HG03196 (cell line): ENCODE results near the gene LAP3.

ENCODE experiments used
- ATAC-seq: cut with Tn5 transposase; IDR thresholded peaks from one replicate; pipeline ENCODE4 v1.9.1; 2021; ENCODE audit not compliant: unreplicated experiment

LAP3 gene

GRCh38 chr4:17616283-17616682 lies 39.3 kb downstream of the LAP3 start:
- no peak for ATAC-seq

- no peak for ATAC-seq
These were observed 41.9 kb downstream of the LAP3 start for GRCh38 chr4:17618926-17619325.

DNA sequence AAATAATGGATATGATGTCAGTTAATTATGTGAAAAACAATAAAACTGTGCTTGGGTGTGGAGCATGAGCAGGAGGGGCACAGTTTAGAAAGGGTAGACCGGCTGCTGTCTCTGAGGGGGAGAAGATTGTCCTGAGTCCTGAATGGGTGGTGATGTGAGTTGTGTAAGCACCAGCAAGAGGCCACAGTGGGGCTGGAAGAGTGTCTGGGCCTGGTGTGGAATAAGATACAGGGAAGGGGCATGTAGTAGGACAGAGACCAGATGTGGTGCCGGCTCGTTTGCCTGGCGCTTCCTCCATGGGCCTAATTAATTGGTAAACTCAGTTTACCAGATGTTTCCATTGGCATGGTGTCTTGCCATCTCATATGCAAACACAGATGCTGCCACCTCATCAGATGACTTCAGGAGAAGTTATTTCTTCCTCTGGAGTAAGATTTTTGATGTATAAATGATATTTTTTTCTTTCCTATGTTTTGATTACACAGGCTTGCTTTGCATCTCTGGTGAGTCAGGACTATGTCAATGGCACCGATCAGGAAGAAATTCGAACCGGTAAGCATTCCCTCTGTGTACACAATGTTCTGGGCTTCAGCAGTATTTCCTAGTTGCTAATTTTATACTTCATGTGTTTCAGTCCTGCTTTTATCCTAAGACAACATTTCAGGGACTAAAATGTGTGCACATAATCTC lies 42.6 kb downstream of the LAP3 start:
- no peak for ATAC-seq

DNA sequence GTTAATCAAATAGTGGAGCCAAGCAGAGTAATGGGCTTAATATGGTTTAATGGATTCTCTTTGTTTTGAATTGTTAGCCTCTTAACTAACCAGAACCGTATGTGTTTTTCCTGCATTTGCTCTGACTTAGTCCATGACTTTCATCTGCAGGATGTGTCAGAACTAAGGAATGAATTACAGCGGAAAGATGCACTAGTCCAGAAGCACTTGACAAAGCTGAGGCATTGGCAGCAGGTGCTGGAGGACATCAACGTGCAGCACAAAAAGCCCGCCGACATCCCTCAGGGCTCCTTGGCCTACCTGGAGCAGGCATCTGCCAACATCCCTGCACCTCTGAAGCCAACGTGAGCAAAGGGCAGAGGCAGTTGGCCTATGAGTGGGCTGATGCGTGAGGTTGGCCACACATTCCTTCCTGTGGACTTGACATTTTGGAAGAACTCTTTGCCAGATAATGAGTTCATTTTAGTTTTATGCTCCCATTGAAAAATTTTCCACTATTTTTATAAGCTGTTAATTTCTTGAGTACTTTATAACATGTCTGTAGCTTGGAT lies 46.5 kb downstream of the LAP3 start:
- ATAC-seq = no peak

GRCh38 chr4:17624821-17625220 lies 47.8 kb downstream of the LAP3 start:
- ATAC-seq = no peak

GRCh38 chr4:17630228-17630627 lies 53.2 kb downstream of the LAP3 start:
- ATAC-seq = no peak

DNA sequence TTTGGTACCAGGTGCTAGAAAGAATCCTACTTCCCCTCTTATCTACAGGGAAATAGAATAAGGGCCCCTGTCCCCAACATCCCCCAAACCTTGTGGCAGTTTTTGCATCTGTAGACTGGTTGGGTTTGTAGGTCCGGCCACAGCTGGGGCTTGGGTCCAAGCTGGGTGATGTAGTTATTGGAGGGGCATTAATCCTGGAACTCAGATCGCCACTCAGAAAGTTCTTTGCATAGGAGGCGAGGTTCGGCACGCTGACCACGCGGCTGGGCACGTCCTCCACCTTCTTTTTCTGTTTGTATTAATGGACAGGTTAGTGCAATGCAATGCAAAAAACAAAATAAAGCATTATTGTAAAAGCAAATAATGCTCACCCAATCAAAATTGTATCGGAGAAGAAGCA lies 56.6 kb downstream of the LAP3 start:
- no peak for ATAC-seq

DNA sequence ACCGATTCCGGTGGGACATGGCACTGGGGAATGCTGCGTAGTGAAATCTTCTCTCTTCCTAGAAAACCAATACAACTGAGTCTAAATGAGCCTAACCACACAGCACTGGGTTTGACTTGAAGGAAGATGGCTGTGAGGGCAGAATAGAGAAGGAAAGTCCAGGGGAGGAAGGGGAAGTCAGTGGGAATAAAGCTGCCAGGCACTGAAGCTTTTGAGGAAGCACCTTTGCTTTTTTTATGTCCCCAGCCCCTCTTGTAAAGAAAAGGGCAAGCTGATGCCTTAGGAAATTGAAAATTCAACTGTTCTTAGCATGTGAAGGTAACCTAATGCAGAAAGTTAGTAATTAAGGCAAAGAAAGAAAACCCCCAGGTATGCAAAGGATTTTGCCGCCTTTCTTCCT lies 58.1 kb downstream of the LAP3 start:
- no peak for ATAC-seq

GRCh38 chr4:17636341-17636695 lies 59.3 kb downstream of the LAP3 start:
- no peak for ATAC-seq

GRCh38 chr4:17636696-17637622 lies 60.0 kb downstream of the LAP3 start:
- no peak for ATAC-seq

GRCh38 chr4:17639136-17639535 lies 62.1 kb downstream of the LAP3 start:
- no peak for ATAC-seq

DNA sequence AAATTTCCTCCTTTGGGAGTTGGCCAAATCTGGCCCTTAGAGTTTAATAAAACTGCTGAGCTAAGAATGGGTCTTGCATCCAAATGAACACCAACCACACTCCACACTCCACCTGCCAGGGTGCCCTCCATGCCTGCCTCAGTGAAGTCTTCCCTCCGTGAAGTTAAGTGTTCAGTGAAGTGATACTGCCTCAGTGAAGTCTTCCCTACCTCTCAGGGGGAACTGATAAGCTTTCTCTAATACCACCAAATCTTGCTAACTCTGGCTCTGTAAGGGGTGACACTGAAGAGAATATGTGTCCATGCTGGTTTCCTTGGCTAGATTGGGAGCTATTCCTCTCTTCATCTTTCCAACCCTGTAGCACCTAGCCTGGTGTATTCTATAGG lies 65.4 kb downstream of the LAP3 start:
- no peak for ATAC-seq

DNA sequence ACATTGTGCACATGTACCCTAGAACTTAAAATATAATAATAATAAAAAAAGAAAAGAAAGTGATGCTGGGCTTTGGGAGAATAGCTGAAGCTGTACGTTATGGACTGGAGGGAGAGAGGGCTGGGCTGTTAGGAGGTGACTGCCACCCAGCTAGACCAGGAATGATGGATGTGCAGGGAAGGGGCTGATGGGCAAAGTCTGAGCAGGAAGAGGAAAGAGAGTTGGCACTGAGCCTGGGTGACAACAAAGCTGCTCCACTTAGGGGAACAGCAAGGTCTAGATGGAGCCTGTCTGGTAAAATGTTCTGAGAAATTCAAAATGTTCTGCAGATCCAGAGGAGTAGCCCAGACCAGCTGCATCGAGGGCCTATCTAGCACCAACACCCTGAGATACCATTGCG lies 69.7 kb downstream of the LAP3 start:
- no peak for ATAC-seq

DNA sequence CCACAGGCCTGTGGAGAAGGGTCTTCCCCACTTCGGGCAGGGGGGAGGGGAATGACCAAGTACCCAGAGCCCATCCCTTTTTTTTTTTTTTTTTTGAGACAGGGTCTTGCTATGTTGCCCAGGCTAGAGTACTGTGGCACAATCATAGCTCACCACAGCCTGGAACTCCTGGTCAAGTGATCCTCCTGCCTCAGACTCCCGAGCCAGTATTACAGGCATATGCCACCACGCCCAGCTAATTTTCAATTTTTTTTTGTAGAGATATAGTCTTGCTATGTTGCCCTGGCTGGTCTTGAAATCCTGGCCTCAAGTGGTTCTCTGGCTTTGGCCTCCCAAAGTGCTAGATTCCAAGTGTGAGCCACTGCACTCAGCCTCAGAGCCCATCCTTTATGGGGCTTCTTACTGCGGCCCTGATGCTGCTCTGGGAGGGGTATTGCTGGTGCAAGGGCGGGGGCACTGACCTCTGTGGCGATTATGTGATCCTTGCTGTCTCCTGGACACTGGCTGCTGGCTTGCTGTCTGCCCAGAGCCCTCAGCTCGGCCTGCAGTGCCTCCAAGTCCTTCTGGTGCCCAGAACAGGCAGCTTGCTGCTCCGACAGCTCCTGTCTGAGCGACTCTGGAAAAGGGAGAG lies 70.3 kb downstream of the LAP3 start:
- ATAC-seq = no peak

DNA sequence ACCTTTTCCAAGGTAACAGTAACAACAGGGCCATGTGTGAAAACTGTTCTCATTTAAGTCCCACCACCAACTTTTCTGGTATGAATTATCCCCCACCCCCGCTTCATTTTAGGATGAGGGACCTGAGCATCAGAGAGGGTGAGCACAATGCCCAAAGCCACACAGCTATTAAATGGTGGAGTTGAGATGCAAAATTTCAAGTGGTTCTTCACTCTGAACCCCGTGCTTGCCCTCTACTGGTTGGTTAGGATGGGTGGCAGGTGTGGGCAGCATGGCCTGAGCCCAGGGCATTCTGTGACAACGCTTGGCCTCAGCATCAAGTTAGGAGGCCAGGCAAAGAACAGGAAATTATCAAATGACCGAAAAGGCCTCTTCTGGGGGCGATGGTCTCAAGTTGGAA lies 70.9 kb downstream of the LAP3 start:
- no peak for ATAC-seq

GRCh38 chr4:17650406-17650805 lies 73.4 kb downstream of the LAP3 start:
- no peak for ATAC-seq

DNA sequence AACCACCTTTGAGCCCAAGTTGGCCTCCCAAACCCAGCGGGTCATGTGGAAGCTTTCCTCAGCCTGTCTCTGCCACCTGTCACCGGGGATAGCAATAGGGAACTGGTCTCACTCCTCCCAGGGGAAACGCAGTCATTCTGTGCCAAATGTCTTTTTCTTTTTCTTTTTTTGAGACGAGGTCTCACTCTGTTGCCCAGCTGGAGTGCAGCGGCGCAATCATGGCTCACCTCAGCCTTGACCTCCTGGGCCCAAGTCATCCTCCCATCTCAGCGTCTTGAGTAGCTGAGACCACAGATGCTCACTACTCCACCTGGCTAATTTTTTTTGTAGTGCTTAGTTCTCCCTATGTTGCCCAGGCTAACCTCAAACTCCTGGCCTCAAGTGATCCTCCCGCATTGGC lies 77.7 kb downstream of the LAP3 start:
- ATAC-seq = no peak

GRCh38 chr4:17657090-17657489 lies 80.1 kb downstream of the LAP3 start:
- no peak for ATAC-seq
